ENCODE data around the gene RAB8B.

RAB8B gene

GRCh38 chr15:63188926-63189871 is at the start of gene RAB8B:
Gene RAB8B (plus strand): TSS chr15:63189606. CDS start chr15:63189625, 19 bp downstream.
- peak; percentile 98 for DNase-seq

GRCh38 chr15:63140936-63141335 is 48.5 kb upstream of the RAB8B start:
- no peak for DNase-seq

GRCh38 chr15:63145426-63145825 is 44.0 kb upstream of the RAB8B start:
- DNase-seq: no peak

- no peak for DNase-seq
These were observed 42.7 kb upstream of the RAB8B start for GRCh38 chr15:63146684-63147083.

- DNase-seq: no peak
These were observed 37.7 kb upstream of the RAB8B start for GRCh38 chr15:63151665-63152064.

GRCh38 chr15:63155486-63155885 is 33.9 kb upstream of the RAB8B start:
- DNase-seq: no peak

GRCh38 chr15:63156086-63156710 is 33.2 kb upstream of the RAB8B start:
- no peak for DNase-seq

- peak; percentile 66 for DNase-seq
These were observed 32.7 kb upstream of the RAB8B start for GRCh38 chr15:63156755-63157117.

GRCh38 chr15:63157118-63157843 is 32.1 kb upstream of the RAB8B start, which contains the start of gene RPS27L:
Gene RPS27L (minus strand): TSS chr15:63157477. CDS start chr15:63157405, 72 bp downstream.
- DNase-seq: peak; percentile 96

GRCh38 chr15:63157891-63158431 is 31.4 kb upstream of the RAB8B start:
- peak; percentile 51 for DNase-seq

- DNase-seq: no peak
These were observed 28.8 kb upstream of the RAB8B start for GRCh38 chr15:63160638-63161037.

GRCh38 chr15:63163217-63163616 is 26.2 kb upstream of the RAB8B start:
- no peak for DNase-seq

- DNase-seq: no peak
These were observed 24.1 kb upstream of the RAB8B start for GRCh38 chr15:63165166-63165859.

GRCh38 chr15:63166219-63166618 is 23.2 kb upstream of the RAB8B start:
- DNase-seq: no peak

GRCh38 chr15:63169788-63170187 is 19.6 kb upstream of the RAB8B start:
- no peak for DNase-seq

GRCh38 chr15:63172376-63172775 is 17.0 kb upstream of the RAB8B start:
- no peak for DNase-seq

- no peak for DNase-seq
These were observed 16.5 kb upstream of the RAB8B start for GRCh38 chr15:63172851-63173451.

GRCh38 chr15:63176302-63176701 is 13.1 kb upstream of the RAB8B start:
- DNase-seq: no peak

- DNase-seq: no peak
These were observed 11.4 kb upstream of the RAB8B start for GRCh38 chr15:63178034-63178433.

- no peak for DNase-seq
These were observed 8.7 kb upstream of the RAB8B start for GRCh38 chr15:63180746-63181145.

GRCh38 chr15:63181648-63182047 is 7.8 kb upstream of the RAB8B start:
- no peak for DNase-seq

GRCh38 chr15:63185206-63185605 is 4.2 kb upstream of the RAB8B start:
- DNase-seq: peak; percentile 24

Data from NCI-H1105 treated with DMSO at 0.1 percent for 48 hours (cell line).